NCI-H2029 treated with DMSO at 0.1 percent for 48 hours (cell line): ENCODE data around the gene CASP3.
"Not testable (repeated sequence)": the region's sequence is repeated elsewhere in the genome, so short reads cannot be mapped to it uniquely, and the experiment has no call there.

Source experiments
- DNase-seq: peaks from one replicate; lab custom pipeline; 2025; lab: John Stamatoyannopoulos, UW

The CASP3 gene

DNA sequence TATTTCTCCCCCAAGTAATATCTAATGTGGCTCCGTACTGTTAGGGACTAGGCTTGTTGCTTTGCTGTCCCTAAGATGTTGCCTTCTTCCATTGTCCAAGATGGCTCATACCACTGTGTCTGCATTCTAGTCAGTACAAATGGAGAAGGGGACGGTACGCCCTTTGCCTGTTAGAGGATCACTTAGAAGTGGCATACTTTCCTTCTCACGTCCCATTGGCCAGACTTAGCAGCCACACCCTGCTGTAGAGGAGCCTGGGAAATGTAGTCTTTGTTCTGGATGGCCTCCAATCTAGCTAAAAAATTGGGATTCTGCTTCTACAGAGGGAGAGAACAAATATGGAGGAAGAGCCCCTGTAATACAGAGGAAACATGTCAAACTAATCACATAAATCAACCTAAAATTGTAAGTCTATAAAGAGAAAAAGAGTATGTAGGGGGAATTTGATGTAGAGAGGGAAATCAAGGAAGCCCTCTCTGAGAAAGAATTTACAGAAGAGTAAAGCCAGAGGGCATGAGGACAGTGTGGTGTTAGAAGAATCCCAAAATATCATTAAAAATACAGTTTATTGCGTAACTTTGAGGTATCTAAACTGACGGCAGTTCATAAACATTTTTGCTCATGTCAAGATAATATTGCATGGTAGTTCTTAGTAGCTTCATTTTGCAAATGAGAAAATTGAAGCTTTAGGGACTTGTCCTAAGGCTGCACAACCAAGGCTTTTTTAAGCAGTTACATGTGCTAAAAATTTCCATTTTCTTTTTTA is 15.4 kb upstream of the CASP3 start:
- DNase-seq = no peak

DNA sequence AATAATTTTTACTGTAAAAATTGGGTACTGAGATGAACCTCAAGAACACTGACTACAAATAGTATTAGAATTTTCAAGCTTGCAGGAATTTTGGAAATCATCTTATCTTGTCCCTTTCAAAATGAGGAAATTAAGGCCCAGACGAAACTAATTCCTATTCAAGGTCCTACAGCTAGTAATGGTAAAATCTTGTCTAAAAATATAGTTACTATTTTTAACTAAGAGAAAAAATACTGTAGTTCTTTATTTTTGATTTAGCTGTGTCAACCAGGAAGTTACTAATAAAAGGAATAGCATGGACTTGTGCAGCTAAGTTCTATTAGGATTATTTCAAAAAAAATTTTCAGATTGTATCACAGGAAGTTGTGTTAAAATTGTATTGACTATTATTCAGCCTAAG is 13.0 kb upstream of the CASP3 start:
- no peak for DNase-seq

DNA sequence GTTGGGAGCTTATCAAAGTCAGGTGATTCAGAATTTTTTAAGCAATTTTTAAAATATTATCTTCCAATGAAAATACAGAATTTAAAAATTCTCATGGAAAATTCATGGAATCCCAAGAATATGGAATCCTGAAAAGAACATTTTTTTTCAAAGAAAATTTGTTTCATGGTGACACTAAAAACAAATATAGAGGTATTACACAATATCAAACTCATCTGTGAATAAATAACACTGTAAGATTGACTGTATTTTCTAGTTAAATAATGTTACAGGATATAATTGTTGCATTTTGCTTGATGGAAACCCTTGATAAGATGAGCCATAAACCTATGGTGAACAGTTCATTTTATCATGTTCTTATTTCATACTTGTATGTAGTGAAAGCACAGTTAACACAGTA is 11.7 kb upstream of the CASP3 start:
- no peak for DNase-seq

DNA sequence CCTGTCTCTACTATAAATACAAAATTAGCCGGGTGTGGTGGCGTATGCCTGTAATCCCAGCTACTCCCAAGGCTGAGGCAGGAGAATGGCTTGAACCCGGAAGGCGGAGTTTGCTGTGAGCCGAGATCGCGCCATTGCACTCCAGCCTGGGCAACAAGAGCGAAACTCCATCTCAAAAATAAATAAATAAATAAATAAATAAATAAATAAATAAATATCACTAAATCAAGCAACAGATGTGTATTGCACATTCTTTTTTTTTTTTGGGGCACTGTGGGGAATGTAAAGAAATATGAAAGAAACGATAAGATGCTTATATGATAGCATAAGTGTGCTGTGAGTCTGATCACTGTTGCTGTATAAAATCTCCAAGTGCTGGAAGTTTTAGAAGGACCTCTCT is 8.6 kb upstream of the CASP3 start:
- DNase-seq = not testable (repeated sequence)

DNA sequence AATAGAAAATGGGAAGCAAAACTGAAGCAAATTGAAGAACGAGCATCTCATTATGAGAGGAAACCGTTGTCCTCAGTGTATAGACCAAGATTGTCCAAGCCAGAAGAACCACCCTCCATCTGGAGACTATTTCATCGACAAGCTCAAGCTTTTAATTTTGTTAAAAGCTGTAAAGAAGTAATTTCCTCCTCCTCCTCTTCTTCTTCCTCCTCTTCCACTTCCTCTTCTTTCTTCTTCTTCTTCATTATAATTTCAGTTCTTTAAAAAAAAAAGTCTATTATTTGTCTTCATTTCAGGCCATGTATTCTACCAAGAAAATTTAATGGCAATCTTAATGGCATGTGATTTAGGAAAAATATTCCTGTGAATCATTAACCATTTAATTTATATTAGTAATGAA is 7.9 kb upstream of the CASP3 start:
- DNase-seq = no peak

DNA sequence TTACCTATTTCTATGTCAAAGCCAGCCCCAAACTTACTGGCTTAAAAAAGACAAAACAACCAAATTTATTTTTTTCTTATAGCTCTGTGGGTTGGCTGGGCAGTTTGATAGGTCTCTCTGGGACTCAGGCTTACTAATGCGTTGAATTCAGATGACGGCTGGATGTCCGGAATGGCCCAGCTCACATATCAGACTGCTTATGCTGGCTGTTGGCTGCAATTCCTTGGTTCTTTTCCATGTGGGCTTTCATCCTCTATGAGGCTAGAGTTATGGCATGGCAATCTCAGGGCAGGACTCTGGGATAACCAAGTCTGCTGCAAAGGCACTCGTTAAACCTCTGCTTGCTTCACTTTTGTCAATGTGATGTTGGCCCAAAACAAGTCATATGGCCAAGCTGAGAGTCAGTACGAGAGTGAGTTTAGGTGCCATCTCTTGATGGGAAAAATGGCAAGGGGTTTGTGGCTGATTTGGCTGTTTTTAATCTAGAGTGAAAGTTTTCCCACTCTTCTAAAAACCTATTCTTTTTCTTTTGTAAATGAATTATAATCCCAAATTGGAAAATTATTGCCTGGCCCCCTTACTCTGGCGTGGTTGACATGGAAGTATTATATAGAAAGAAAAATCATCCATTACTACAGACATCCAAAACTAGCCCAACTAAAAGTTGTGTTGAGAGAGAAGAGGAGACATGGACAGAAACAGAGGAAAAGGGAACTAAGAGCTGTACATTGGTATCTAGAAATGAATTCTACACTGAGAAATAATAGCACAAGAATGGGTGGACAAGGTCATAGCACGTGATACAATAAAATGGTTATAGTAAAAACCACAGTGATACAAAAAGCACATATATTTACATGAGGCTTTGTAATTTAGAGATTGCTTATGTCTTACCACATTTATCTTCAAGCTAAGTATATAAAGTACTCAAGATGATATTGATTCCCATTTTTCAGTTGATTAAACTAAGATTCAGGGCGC is 6.9 kb upstream of the CASP3 start:
- no peak for DNase-seq

DNA sequence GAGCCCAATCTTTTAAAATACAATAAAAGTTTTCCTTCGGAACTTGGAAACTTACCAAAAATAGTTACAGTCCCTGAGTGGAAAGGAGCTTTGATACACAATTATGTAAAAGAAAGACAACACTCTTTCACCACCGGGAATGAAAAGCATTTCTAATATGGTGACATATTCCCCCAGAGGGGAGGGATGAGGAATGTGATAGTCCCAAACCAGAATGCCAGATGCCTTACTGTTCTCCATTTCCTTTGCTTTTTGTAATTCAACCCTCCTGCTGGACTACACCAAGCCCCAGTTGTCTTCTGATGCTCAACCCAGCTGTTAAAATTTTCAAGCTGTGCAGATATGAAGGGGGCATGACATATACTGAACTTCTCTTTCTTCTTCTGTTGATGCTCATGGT is 4.4 kb upstream of the CASP3 start:
- DNase-seq = no peak

DNA sequence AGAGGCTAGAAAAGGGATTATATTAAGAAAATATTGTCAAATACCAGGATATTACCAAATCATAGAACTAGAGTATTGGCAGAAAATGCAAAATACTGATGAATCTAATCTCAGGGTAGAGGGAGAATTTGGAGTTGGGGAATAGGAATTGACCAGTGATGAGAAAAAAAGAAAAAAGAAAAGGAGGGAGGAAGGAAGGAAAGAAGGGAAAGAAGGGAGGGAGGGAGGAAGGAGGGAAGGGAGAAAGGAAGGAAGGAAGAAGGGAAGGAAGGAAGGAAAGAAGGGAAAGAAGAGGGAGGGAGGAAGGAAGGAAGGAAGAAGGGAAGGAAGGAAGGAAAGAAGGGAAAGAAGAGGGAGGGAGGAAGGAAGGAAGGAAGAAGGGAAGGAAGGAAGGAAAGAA is 3.4 kb upstream of the CASP3 start:
- not testable (repeated sequence) for DNase-seq

DNA sequence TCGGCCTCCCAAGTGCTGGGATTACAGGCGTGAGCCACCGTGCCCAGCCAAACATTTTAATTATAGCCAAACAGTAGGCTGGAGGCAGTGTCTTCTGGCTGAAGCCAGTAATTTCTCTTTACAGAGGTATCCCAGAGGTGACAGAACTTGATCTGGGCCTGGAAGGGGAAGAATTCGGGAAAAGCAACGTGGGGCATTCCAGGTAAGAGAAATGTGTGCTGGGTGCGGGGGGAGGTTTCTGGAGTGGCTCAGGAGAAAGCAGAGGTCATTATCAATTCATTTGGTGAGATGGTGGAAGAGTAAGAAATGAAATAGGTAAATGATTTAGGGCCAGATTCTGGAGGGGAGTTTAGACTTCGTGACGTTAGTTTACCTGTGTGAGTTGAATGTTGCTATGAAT is 2.7 kb upstream of the CASP3 start:
- no peak for DNase-seq

DNA sequence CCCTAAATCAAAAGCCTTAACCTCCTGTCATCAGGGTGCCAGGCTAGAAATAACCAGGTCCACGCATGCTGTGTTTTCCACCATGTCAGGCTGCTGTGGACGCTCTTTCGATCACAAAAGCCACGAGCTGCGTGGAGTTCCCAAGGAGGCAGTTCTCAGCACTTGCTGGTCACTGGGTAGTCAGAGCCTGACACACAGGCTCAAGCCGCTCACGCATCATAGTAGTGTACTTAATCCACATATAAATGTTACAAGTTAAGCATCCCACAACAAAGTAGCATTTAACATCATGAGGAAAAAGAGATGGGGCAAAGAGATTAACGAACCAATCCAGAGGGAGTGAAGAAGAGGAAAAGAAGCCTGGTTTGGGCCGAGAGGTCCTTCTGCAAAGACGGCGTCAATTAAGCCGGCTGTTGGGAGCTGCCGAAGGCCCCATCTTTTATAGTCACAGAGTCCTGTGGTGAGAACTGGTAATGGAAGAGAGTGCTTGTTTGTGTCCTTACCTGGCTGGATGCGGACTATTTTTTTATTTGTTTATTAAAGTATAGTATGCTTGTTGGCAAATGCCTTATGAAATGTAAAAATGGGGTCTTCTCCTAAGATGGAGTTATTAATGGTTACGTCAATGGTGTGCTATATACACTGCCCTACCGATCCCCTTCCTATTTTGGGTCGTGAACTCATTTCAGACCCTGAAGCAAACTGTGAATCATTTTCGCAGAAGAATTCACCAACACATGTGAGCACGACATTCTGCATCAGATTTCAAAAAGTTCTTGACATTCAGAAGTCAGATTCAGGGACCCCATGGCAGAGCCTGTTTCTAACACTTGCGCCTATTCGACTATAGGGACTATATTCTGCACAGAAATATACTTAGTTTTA is 966 bp upstream of the CASP3 start:
- DNase-seq = peak; percentile 5

DNA sequence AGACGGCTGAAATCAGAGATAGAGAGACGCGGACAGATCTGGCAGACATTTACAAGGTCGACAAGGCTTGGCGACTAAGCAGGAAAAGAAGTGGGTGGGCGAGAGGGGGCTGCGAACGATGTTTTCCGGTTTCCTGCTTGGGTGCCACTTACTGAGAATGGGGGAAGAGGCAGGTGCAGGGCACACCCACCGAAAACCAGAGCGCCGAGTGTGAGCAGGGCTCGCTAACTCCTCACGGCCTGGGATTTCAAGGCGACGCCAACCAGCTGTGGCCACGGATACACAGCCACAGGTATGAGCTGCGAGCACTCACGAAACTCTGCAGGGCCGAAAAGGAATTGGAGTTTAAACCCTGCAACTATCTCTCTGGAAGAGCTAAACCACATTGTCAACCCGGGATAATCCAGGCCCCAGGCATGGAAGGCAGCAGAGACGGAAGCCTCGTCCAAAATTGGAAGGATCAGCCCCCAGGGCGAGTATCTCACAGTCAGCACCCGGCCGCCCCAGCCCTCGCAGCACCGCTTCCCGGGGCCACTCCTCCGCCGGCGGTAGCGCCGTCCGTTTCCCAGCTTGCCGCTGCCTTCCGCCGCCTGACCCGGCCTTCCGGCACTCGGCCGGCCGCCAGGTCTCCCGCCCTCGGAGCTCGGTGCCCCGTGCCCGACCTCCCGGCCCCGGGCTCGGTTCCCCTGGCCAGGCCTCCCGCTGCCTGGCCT is 778 bp downstream of the CASP3 start:
- DNase-seq = no peak

DNA sequence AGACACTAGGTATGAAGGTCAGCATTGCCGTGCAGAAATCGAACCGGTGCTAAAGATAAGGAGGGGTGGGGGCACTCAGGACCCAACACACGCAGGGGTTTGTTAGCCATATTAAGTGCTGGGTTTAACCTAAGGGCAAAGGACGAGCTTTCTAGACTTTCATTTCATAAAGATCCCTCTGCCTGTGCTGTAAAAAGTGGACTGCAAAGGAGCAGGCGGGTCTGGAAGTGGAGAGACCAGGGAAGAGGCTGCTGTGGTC is 1.3 kb downstream of the CASP3 start:
- DNase-seq = no peak

DNA sequence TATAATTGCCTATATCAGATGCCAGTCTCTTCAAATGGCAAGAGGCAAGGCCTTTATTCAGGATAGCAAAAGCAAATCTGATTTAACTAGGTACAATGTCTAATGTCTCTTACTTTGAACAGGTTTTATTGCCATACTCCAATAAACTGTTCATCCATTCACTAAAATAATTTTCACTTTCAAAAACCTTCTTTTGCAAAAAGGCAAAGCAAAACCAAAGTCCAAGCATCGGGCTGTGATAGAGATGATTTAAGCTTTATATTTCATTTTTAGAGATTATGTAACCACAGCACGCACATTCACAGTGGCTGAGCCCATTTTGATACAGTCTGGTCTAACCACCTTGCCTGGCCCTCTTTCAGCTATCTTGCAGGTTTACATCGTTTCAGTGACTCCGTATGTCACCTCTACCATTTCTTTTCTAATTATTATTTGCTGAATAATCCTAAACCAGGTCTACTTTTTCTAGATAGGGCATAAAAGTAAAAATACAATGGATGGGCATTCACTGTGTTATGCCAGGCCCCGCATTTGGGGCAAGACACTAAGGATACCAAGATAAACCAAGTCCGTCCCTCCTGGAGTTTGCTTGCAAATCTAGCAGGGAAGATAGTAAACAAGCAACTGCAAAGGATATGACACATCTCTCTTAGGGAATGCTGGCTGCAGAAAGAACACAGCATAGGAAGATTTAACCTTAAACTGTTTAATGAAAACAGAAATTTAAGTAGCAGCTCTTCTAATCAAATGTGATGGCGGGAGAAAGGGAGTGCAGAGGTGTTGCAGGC is 1.8 kb downstream of the CASP3 start:
- DNase-seq = no peak

DNA sequence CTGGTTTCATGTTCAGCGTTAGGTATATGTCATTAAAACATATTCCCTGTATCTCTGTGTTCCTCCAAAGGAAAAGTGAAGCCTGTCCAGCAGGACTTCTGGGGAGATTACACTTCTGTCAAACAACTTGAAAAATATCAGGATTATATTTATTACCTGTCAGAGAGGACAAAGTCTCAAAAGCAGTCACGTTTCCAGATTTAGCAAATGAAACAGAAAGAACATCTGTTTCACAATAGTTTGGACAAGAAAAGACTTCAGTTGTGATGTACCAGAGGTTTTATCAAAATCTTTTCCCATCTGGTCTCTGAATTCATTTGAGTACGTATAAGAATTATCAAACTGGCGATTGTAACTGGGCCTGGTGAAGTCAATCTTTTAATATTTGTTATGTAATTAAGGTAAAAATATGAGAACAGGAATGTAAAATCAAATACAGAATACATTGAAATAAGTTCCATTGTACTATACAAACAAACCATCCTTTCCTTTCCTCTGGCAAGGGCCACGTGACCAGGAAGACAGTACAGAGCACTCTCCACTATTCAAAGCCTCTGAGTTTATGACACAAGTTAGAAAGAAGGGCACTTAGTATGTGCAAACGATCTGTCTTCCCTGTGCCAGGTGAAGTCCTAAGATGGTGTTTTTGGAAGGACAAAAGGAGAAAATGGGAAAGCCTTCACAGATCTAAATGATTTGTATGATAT is 3.2 kb downstream of the CASP3 start:
- no peak for DNase-seq

DNA sequence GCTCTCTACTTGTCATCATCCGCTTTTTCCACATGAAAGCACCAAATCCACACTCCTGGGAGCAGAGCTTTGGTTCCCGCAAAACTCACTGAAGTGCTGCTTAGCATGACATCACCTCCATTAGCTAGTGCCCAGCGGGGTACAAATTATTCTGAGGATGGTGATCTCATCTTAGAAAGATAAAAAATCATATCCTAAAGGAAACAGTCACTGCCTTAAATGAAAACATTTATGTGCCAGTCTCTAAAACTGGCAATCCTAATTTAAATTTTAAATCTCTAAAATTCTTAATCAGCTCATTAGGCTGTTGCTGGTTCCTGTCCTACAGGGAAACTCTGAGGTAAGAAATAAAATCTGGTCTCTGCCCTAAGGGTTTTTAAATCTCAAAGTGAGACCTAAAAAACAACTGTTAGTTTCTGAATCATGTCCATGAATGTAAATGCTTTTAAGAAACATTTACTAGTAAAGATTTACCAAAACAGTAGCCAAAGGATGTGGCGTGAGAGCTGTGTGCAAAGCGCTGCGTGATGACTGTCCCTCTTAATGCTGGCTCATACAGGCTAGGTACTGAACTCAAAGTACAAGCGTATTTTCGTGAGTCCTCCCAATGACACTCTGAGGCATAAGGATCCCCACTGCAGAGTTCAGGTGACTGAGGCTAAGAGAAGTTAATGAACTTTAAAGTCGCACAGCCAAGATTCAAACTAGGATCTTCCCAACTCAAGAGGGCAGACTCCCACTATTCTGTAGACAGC is 4.5 kb downstream of the CASP3 start:
- no peak for DNase-seq

DNA sequence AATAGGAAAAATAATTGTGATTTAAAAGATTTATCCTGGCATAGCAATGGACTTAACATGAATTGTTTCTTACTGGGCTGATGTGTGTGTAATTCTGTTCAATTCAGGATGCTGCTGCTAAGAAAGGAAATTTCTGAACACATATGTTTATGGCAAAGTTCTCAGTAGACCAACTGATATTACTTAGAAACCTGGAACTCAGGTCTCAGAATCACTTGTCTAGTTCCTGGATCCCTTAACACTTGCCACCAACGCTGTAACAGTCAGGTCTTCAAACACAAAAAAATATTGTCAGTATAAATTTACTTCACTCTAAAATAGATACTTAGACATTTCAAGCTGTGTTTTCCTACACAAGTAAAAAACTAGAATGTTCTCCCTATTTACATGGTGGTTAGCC is 5.5 kb downstream of the CASP3 start:
- no peak for DNase-seq

DNA sequence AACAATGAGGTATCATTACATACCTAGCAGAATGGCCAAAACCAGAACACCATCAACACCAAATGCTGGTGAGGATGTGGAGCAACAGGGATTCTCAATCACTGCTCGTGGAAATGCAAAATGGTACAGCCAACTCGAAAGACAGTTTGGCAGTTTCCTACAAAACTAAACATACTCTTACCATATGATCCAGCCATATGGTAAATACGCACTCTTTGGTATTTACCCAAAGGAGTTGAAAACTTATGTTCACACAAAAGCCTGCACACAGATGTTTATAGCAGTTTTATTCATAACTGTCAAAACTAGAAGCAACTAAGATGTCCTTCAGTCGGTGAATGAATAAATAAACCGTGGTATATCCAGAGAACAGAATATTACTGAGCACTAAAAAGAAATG is 7.8 kb downstream of the CASP3 start:
- no peak for DNase-seq

DNA sequence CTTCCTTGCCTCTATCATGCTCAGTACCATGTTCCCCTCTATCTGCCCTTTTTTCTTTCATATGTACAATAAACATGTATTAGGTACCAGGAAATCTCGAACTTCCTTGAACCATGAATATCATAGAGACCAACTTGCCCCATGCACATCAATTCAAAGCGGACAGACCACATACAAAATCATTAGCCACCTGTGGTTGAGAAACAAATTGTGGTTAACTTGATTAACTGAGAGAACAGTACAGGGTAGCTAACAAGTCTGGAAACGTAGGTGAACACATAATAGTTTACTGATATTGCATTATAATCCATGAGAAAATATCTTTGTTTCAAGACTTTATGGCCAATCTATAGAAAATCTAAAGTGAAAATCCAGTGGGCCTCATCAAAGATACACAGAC is 8.2 kb downstream of the CASP3 start:
- DNase-seq = no peak

DNA sequence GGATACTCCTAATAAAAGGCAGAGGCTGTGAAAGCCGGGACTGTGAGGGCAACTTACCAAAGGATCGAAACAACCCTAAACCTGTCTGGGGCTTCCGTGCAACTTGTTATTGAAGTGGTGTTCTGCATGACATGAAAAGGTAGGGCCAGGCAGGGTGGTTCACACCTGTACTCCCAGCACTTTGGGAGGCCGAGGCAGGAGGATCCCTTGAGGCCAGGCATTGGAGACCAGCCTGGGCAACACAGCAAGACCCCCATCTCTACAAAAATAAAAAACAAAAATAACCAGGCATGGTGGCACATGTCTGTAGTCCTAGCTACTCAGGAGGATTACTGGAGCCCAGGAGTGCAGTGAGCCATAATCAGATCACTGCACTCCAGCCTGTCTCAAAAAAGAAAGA is 12.3 kb downstream of the CASP3 start:
- DNase-seq = no peak

DNA sequence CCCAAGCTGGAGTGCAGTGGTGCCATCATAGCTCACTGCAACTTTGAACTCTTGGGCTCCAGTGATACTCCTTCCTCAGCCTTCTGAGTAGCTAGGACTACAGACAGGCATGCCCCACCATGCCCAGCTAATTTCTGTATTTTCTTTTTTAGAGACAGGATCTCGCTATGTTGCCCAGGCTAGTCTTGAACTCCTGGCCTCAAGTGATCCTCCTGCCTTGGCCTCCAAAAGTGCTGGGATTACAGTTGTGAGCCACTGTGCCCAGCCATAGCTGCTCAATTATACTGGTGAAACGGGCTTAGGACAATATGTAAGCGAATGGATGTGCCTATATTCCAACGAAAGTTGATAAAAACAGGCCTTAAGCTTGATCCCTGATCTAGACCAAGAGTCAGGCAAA is 13.1 kb downstream of the CASP3 start:
- no peak for DNase-seq
